ENCODE data around the gene ABR. TPM values are rescaled to one million over a fixed set of nuclear protein-coding genes. Genes with fewer than 3 reads are reported as not detected.
A peak's percentile ranks its signal among the peaks of the same experiment; 100 is the strongest.

The ABR gene
- 26.2 and 38.4 TPM in 2 replicates for total RNA-seq (2014; rRNA removed; shearing (Covaris generic))
- 69.8 and 85.3 TPM in 2 replicates for polyA plus RNA-seq (2015; cell fraction: cytosol; rRNA removed)
- 96.7 and 109 TPM in 2 replicates for polyA plus RNA-seq (2015; cell fraction: nucleus; rRNA removed)

- in situ Hi-C loops (cut with HindIII; ENCODE audit: low pct_unique_long_range_greater_than_20kb, low sequenced_read_pairs), result no loop called here
- DNase-seq (ENCODE audit: low read depth, low spot score), result no peak
Measured at GRCh38 chr17:1179818-1180742, at the start of gene ABR. Gene ABR, minus strand, starts transcription at chr17:1179981. Its CDS starts 254 bp downstream, at chr17:1179727.

DNA sequence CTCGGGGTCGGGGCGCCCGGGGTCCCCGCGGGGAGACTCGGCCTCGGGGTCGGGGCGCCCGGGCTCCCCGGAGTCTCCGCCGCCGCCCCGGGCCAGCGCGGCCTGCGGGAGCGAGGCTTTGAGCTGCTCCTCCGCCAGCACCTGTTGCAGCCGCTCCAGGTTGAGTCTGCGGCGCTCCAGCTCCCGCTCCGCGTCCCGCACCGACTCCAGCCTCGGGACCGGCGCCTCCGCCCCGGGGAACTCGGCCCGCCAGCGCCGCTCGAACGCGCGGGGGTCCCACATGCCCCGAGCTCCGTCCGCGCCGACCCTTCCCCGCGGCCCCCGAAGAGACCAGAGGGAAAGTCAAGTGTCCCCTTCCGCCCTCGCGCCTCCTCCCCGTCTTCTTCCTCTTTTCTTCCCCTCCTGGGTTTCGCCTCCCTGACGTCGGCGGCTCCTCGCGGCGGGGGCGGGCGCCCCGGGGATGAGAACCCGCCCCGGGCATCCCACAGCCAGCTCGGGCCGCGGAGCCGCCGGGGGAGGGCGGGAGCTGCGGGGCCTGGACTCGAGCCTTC lies 49.6 kb upstream of the ABR start:
- no peak for DNase-seq (ENCODE audit: low read depth, low spot score)
- in situ Hi-C loops (cut with HindIII; ENCODE audit: low pct_unique_long_range_greater_than_20kb, low sequenced_read_pairs), result no loop called here

DNA sequence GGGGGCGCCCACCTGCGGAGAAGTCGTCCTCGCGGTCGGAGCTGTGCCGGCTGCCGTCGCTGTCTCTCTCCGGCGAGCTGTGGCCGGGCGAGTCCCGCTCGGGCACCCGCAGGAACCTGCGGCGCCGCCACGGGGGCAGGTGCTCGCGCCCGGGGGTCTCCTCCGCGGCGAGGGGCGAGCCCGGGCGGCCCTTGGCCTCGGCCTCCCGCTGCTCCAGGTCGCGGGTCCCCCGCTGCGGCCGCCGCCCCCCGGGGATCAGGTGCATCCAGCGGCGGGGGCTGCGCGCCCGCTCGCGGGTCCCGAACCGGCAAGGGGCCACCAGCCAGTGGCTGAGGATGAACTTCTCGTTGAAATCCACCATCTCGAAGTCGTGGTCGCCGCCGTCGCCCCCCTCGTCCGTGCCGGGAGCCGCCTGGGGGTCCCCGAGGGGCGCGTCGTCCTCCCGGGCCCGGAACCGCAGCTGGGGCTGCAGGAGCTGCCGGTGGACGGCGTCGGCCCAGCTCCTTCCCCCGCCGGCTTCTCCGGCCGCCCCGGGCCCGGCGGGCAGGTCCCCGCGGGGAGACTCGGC lies 49.1 kb upstream of the ABR start:
- in situ Hi-C loops (cut with HindIII; ENCODE audit: low pct_unique_long_range_greater_than_20kb, low sequenced_read_pairs), result no loop called here
- no peak for DNase-seq (ENCODE audit: low read depth, low spot score)

GRCh38 chr17:1227917-1228780 lies 48.4 kb upstream of the ABR start:
- in situ Hi-C loops (cut with HindIII; ENCODE audit: low pct_unique_long_range_greater_than_20kb, low sequenced_read_pairs), result no loop called here
- no peak for DNase-seq (ENCODE audit: low read depth, low spot score)

- DNase-seq (ENCODE audit: low read depth, low spot score), result no peak
- in situ Hi-C loops (cut with HindIII; ENCODE audit: low pct_unique_long_range_greater_than_20kb, low sequenced_read_pairs), result no loop called here
Measured at GRCh38 chr17:1227365-1227764, 47.6 kb upstream of the ABR start.

DNA sequence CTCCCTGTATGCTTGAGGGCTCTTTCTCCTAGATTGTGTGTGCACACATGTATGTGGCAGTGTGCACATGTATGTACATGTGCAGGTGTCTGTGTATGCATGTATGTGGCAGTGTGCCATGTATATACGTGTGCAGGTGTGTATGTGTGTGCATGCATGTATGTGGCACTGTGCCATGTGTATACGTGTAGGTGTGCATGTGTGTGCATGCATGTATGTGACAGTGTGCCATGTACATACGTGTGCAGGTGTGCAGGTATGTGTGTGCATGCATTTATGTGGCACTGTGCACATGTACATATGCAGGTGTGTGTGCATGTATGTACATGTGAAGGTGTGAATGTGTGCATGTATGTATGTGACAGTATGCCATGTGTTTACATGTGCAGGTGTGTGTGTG lies 46.5 kb upstream of the ABR start:
- in situ Hi-C loops (cut with HindIII; ENCODE audit: low pct_unique_long_range_greater_than_20kb, low sequenced_read_pairs), result no loop called here
- no peak for DNase-seq (ENCODE audit: low read depth, low spot score)

DNA sequence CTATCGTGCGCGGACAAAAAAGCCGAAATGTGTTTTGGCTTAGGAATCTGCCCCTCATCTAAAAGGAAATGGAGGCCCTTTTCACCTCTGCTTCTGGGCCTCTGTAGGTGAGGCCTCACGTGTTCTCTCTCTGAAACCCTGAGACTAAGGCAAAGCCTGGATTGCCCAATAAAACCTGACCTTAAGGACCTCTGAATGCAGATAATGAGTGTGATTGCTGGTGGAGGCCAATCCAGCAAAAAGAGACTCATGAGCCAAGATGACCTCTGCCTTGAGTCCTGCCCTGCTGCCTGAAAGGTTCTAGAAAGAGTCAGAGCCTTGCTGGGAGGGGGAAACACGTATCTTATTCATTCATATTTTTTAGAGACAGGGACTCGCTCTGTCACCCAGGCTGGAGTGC lies 44.5 kb upstream of the ABR start:
- in situ Hi-C loops (cut with HindIII; ENCODE audit: low pct_unique_long_range_greater_than_20kb, low sequenced_read_pairs), result no loop called here
- no peak for DNase-seq (ENCODE audit: low read depth, low spot score)

DNA sequence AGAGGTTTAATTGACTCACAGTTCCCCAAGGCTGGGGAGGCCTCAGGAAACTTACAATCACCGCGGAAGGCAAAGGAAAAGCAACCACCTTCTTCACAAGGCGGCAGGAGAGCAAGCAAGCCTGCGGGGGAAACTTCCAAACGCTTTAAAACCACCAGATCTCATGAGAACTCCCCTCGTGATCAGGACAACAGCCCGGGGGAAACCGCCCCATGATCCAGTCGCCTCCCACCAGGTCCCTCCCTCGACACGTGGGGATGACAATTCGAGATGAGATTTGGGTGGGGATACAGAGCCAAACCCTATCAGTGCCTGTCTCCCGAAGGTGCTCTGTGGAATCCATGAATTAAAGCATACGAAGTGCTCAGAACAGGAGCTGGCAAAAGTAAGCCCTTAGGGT lies 43.9 kb upstream of the ABR start:
- in situ Hi-C loops (cut with HindIII; ENCODE audit: low pct_unique_long_range_greater_than_20kb, low sequenced_read_pairs), result no loop called here
- DNase-seq (ENCODE audit: low read depth, low spot score), result peak; percentile 58

GRCh38 chr17:1222321-1222720 lies 42.5 kb upstream of the ABR start:
- in situ Hi-C loops (cut with HindIII; ENCODE audit: low pct_unique_long_range_greater_than_20kb, low sequenced_read_pairs), result no loop called here
- no peak for DNase-seq (ENCODE audit: low read depth, low spot score)

DNA sequence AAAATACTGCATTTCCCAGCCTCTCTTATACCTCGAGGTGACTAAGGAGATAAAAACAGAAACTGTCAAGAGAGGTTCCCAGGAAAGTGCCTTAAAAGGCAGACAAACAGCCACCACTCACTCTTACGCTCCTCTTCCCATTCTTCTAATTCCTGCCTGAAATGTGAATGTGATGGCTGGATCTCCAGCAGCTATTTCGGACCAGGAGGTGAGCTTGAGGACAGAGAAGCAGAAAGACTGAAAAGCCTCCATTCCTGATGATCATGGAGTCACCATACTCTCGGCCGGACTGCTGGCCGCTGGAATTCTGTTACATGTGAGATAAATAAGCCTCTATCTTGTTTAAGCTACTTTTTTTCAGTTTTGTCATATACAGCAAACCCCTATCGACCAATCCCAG lies 41.4 kb upstream of the ABR start:
- in situ Hi-C loops (cut with HindIII; ENCODE audit: low pct_unique_long_range_greater_than_20kb, low sequenced_read_pairs), result no loop called here
- no peak for DNase-seq (ENCODE audit: low read depth, low spot score)

DNA sequence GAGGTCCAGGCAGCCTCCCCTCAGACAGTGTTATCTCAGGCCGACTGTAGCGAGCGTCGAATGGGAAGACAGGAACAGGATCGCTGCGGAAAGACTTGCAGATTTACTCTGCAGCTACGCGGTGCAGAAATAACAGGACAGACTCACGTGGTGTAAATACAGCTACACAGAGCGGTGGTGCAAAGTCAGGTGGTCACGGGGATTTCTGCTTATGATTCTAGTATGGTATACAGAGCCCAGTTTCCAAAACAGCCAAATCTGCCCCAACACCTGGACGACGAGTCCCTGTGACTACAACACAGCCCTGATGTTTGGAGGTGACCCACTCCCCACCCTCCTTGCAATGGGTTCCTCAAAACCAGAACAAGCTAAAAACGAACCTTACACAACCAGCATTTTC lies 40.6 kb upstream of the ABR start:
- in situ Hi-C loops (cut with HindIII; ENCODE audit: low pct_unique_long_range_greater_than_20kb, low sequenced_read_pairs), result no loop called here
- no peak for DNase-seq (ENCODE audit: low read depth, low spot score)

- in situ Hi-C loops (cut with HindIII; ENCODE audit: low pct_unique_long_range_greater_than_20kb, low sequenced_read_pairs), result no loop called here
- DNase-seq (ENCODE audit: low read depth, low spot score), result no peak
Measured at GRCh38 chr17:1217089-1217385, 37.3 kb upstream of the ABR start.

- no peak for DNase-seq (ENCODE audit: low read depth, low spot score)
- in situ Hi-C loops (cut with HindIII; ENCODE audit: low pct_unique_long_range_greater_than_20kb, low sequenced_read_pairs), result no loop called here
Measured at GRCh38 chr17:1216217-1217088, 36.7 kb upstream of the ABR start.

GRCh38 chr17:1212946-1213345 lies 33.2 kb upstream of the ABR start:
- in situ Hi-C loops (cut with HindIII; ENCODE audit: low pct_unique_long_range_greater_than_20kb, low sequenced_read_pairs), result no loop called here
- DNase-seq (ENCODE audit: low read depth, low spot score), result no peak

DNA sequence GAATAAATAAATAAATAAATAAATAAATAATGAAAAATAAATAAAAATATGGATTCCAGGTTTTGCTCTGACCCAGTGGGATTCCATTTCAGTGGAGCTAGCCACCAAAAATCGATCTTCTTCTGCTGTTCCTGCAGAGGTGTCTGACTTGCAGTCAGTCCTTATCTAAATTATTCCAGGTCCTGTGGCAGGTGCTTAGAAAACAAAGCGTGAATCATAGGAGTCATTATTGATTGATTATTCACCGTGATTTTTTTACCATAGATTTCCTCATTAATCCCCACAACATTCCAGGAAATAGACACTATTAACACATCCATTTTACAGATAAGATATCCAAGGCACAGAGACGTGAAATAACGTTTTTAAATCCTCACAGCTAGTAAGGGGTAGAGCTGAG lies 31.5 kb upstream of the ABR start:
- DNase-seq (ENCODE audit: low read depth, low spot score), result no peak
- in situ Hi-C loops (cut with HindIII; ENCODE audit: low pct_unique_long_range_greater_than_20kb, low sequenced_read_pairs), result no loop called here

DNA sequence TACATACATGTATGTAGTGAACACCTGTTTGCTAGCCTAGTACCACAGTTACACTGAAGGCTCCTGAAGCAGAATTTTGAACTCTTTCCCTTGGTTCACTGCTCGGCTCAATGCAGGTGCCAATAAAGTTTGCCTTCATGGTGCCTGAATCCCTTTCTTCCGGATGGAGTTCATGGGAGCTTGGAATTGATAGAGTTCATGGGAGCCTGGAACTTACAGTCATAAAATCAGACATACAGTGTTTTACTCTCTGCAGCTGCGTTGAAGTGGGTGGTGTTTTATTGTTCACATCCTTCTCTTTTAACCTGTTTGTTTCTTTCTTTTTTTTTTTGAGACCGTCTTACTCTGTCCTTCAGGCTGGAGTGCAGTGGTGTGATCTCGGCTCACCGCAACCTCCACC lies 29.2 kb upstream of the ABR start:
- no peak for DNase-seq (ENCODE audit: low read depth, low spot score)

More for the DNA sequence above, 29.2 kb upstream of the ABR start:
- in situ Hi-C loops (cut with HindIII; ENCODE audit: low pct_unique_long_range_greater_than_20kb, low sequenced_read_pairs), result no loop called here

Measured in SK-MEL-5 (cell line).